GM12878 (cell line): ENCODE results near the gene C1orf174. TPM values are rescaled to one million over a fixed set of nuclear protein-coding genes. Genes with fewer than 3 reads are reported as not detected.
A peak's percentile ranks its signal among the peaks of the same experiment; 100 is the strongest.

Experiments
- BCL3 ChIP-seq: IDR thresholded peaks from 2 replicates; pipeline ENCODE4 v1.6.1; 2011; ENCODE audit warnings: borderline replicate concordance, low read depth, mild to moderate bottlenecking, moderate library complexity, low read length; ENCODE audit not compliant: insufficient read depth, poor library complexity, severe bottlenecking
- CREM ChIP-seq: IDR thresholded peaks from 2 replicates; pipeline ENCODE4 v1.6.1; 2014; ENCODE audit warnings: antibody characterized with exemption, low read depth
- FOXK2 ChIP-seq: fragments of 450-650 bp; IDR thresholded peaks from 2 replicates; pipeline ENCODE4 v1.6.1; 2017; ENCODE audit warnings: mild to moderate bottlenecking, moderate library complexity
- GATAD2B ChIP-seq: fragments of 450-650 bp; conservative IDR thresholded peaks from 2 replicates; pipeline ENCODE4 v1.6.1; 2017; ENCODE audit warnings: low read depth, mild to moderate bottlenecking, moderate library complexity
- HDAC2 ChIP-seq: fragments of 200-600 bp; sonication (generic); IDR thresholded peaks from 2 replicates; pipeline ENCODE4 v1.6.1; 2017
- MEF2B ChIP-seq: fragments of 450-650 bp; IDR thresholded peaks from 2 replicates; pipeline ENCODE4 v1.6.1; 2018; ENCODE audit warnings: mild to moderate bottlenecking, moderate library complexity; ENCODE audit not compliant: partially characterized antibody, poor library complexity, severe bottlenecking
- NFYA ChIP-seq: IDR thresholded peaks from 2 replicates; pipeline ENCODE4 v1.6.1; 2011; ENCODE audit warnings: low read depth, mild to moderate bottlenecking, low read length, improper control_type of control experiment, borderline replicate concordance
- NKRF ChIP-seq: fragments of 450-650 bp; conservative IDR thresholded peaks from 2 replicates; pipeline ENCODE4 v1.6.1; 2017; ENCODE audit warnings: mild to moderate bottlenecking, moderate library complexity
- NR2F1 ChIP-seq: fragments of 450-650 bp; conservative IDR thresholded peaks from 2 replicates; pipeline ENCODE4 v1.6.1; 2017; ENCODE audit warnings: mild to moderate bottlenecking
- PAX8 ChIP-seq: fragments of 450-650 bp; IDR thresholded peaks from 2 replicates; pipeline ENCODE4 v1.6.1; 2017; ENCODE audit warnings: mild to moderate bottlenecking, moderate library complexity
- PBX3 ChIP-seq: IDR thresholded peaks from 2 replicates; pipeline ENCODE4 v1.6.1; 2011; ENCODE audit warnings: mild to moderate bottlenecking, low read depth, low read length, moderate library complexity; ENCODE audit not compliant: insufficient replicate concordance
- POLR2AphosphoS2 ChIP-seq: IDR thresholded peaks from 2 replicates; pipeline ENCODE4 v1.6.1; 2011; ENCODE audit warnings: low read depth, mild to moderate bottlenecking, low read length, improper control_type of control experiment, moderate library complexity
- RAD21 ChIP-seq: IDR thresholded peaks from 2 replicates; pipeline ENCODE4 v1.6.1; 2011; ENCODE audit warnings: mild to moderate bottlenecking, low read depth, low read length, moderate library complexity; ENCODE audit not compliant: insufficient read depth
- USF1 ChIP-seq: IDR thresholded peaks from 2 replicates; pipeline ENCODE4 v1.6.1; 2011; ENCODE audit warnings: borderline replicate concordance, low read depth, mild to moderate bottlenecking, moderate library complexity, mixed read lengths, low read length; ENCODE audit not compliant: insufficient read depth; ENCODE audit errors: extremely low read length
- YBX1 ChIP-seq: fragments of 450-650 bp; IDR thresholded peaks from 2 replicates; pipeline ENCODE4 v1.6.1; 2016; ENCODE audit warnings: antibody characterized with exemption
- ZBTB4 ChIP-seq: fragments of 450-650 bp; formaldehyde crosslinking; IDR thresholded peaks from 2 replicates; pipeline ENCODE4 v1.4.0; 2022; ENCODE audit warnings: mild to moderate bottlenecking, moderate library complexity
- polyA plus RNA-seq, 11 experiments: library from polyadenylated mRNA; depleted of rRNA in 4 of 11; unstranded in 6 of 11; stranded (reverse) in 5 of 11; fragments of >200 nt; fragmentation: Nextera tagmentation in 4 of 11; fragmentation: Illumina TruSeq in 1 of 11; extraction: Ambion mirVana in 4 of 11; extraction: Trizol in 1 of 11; gene quantifications; 1 replicate in 1 of 11; 2 replicates in 10 of 11; pipeline versions ENCODE4 v1.2.1 to v1.2.3, GENCODE V29; 2011 to 2016; ENCODE audit warnings: inconsistent platforms in 2 of 11, missing spikeins in 2 of 11, low read depth in 1 of 11
- total RNA-seq, 4 experiments: library from RNA; depleted of rRNA in 3 of 4; stranded (reverse); fragments of >200 nt in 3 of 4; fragmentation: Illumina TruSeq in 1 of 4; extraction: Trizol in 1 of 4; gene quantifications; 2 replicates each; pipeline versions ENCODE4 v1.2.1 to v1.2.3, GENCODE V29; 2013 to 2021
- TF ChIP-seq, protein P1 (sequence below): IDR thresholded peaks from 2 replicates; pipeline ENCODE4 v1.6.1; 2012; ENCODE audit warnings: mild to moderate bottlenecking, low read depth, low read length

Gene C1orf174
- total and polyA plus RNA-seq, 10 of the 15 experiments (the other 5 are each of a cell fraction or from before 2014, with no cell fraction given), result 17.5 to 35.4 (median 25.1) TPM

- TF ChIP-seq, protein P1, sequence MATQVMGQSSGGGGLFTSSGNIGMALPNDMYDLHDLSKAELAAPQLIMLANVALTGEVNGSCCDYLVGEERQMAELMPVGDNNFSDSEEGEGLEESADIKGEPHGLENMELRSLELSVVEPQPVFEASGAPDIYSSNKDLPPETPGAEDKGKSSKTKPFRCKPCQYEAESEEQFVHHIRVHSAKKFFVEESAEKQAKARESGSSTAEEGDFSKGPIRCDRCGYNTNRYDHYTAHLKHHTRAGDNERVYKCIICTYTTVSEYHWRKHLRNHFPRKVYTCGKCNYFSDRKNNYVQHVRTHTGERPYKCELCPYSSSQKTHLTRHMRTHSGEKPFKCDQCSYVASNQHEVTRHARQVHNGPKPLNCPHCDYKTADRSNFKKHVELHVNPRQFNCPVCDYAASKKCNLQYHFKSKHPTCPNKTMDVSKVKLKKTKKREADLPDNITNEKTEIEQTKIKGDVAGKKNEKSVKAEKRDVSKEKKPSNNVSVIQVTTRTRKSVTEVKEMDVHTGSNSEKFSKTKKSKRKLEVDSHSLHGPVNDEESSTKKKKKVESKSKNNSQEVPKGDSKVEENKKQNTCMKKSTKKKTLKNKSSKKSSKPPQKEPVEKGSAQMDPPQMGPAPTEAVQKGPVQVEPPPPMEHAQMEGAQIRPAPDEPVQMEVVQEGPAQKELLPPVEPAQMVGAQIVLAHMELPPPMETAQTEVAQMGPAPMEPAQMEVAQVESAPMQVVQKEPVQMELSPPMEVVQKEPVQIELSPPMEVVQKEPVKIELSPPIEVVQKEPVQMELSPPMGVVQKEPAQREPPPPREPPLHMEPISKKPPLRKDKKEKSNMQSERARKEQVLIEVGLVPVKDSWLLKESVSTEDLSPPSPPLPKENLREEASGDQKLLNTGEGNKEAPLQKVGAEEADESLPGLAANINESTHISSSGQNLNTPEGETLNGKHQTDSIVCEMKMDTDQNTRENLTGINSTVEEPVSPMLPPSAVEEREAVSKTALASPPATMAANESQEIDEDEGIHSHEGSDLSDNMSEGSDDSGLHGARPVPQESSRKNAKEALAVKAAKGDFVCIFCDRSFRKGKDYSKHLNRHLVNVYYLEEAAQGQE, result no peak
- TF ChIP-seq NR2F1, result no peak
- no peak for TF ChIP-seq FOXK2
- TF ChIP-seq BCL3, result no peak
- no peak for TF ChIP-seq PBX3
- no peak for TF ChIP-seq RAD21
- no peak for TF ChIP-seq USF1
- TF ChIP-seq GATAD2B, result peak; percentile 76
- TF ChIP-seq POLR2AphosphoS2, result no peak
- TF ChIP-seq CREM, result 0 out of 2 replicates have a peak, but pooled peaks have one; percentile 1
- TF ChIP-seq YBX1, result no peak
- no peak for TF ChIP-seq PAX8
- peak; percentile 65 for TF ChIP-seq NKRF
- TF ChIP-seq NFYA, result no peak
- TF ChIP-seq MEF2B, result no peak
- no peak for TF ChIP-seq HDAC2
- TF ChIP-seq ZBTB4 (CRISPR knock-in tag), result no peak
Observed at GRCh38 chr1:3899754-3900149, 320 bp downstream of the C1orf174 start (continued).
